HL-60 (cell line): Measurements from ENCODE around the gene AKAP12.

Source experiments
- DNase-seq, 2 experiments: peaks; one replicate each; pipeline ENCODE4 v3.0.0-alpha.2; 2010 to 2020; ENCODE audit warnings: low read depth in 1 of 2, low spot score in 1 of 2
- H3K27ac ChIP-seq: fragments of 250-450 bp; sonication (Bioruptor Pico); replicated peaks from 2 replicates; pipeline ENCODE4 v1.5.1; 2020; ENCODE audit warnings: mild to moderate bottlenecking, moderate library complexity
- H3K27me3 ChIP-seq: fragments of 250-450 bp; sonication (Bioruptor Pico); 2 replicates; pipeline ENCODE4 v1.5.1; 2021; ENCODE audit warnings: mild to moderate bottlenecking, moderate library complexity; ENCODE audit not compliant: insufficient read depth, poor library complexity, severe bottlenecking
- H3K4me3 ChIP-seq: replicated peaks from 2 replicates; pipeline ENCODE4 v1.5.1; 2011; ENCODE audit warnings: mild to moderate bottlenecking, control low read depth, low read length; ENCODE audit not compliant: insufficient read depth
- GABPA ChIP-seq: IDR thresholded peaks from 2 replicates; pipeline ENCODE4 v1.6.1; 2012; ENCODE audit warnings: low read depth
- POLR2AphosphoS5 ChIP-seq: IDR thresholded peaks from 2 replicates; pipeline ENCODE4 v1.6.1; 2012; ENCODE audit warnings: low read depth
- SPI1 ChIP-seq: IDR thresholded peaks from 2 replicates; pipeline ENCODE4 v1.6.1; 2012; ENCODE audit warnings: low read depth, mild to moderate bottlenecking, borderline replicate concordance
- TF ChIP-seq, protein P1 (sequence below): IDR thresholded peaks from 2 replicates; pipeline ENCODE4 v1.6.1; 2012; ENCODE audit warnings: low read depth; ENCODE audit not compliant: insufficient replicate concordance
- TF ChIP-seq, protein P2 (sequence below): IDR thresholded peaks from one replicate; pipeline ENCODE4 v1.5.1; 2011; ENCODE audit warnings: low read length, control low read depth, inconsistent platforms; ENCODE audit not compliant: insufficient read depth

The AKAP12 gene

DNA sequence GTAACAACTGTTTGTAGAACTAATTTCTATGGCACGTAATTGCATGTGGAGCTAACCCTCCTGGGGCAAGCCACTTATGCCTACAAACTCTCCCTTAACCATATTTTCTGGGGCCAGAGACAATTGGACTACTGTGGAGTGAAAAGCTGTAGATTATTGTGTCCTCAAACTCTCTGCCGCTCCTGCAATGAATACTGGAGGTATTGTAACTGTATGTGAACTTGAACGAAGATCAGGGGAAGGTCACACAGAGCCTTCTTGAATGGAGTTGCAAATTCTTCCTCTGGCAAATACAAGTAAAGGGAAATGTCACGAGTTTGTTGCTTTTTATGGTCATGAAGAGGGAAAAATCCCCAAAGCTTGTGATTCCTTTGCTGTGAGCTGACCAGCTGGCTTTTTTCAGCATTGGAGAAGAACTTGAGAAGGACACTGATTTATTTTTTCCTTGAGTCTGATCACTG lies 18.2 kb downstream of the AKAP12 start:
- no peak for DNase-seq
- TF ChIP-seq GABPA (no peak), POLR2AphosphoS5 (no peak), SPI1 (no peak)
- TF ChIP-seq, protein P1, sequence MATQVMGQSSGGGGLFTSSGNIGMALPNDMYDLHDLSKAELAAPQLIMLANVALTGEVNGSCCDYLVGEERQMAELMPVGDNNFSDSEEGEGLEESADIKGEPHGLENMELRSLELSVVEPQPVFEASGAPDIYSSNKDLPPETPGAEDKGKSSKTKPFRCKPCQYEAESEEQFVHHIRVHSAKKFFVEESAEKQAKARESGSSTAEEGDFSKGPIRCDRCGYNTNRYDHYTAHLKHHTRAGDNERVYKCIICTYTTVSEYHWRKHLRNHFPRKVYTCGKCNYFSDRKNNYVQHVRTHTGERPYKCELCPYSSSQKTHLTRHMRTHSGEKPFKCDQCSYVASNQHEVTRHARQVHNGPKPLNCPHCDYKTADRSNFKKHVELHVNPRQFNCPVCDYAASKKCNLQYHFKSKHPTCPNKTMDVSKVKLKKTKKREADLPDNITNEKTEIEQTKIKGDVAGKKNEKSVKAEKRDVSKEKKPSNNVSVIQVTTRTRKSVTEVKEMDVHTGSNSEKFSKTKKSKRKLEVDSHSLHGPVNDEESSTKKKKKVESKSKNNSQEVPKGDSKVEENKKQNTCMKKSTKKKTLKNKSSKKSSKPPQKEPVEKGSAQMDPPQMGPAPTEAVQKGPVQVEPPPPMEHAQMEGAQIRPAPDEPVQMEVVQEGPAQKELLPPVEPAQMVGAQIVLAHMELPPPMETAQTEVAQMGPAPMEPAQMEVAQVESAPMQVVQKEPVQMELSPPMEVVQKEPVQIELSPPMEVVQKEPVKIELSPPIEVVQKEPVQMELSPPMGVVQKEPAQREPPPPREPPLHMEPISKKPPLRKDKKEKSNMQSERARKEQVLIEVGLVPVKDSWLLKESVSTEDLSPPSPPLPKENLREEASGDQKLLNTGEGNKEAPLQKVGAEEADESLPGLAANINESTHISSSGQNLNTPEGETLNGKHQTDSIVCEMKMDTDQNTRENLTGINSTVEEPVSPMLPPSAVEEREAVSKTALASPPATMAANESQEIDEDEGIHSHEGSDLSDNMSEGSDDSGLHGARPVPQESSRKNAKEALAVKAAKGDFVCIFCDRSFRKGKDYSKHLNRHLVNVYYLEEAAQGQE: no peak
- TF ChIP-seq, protein P2, sequence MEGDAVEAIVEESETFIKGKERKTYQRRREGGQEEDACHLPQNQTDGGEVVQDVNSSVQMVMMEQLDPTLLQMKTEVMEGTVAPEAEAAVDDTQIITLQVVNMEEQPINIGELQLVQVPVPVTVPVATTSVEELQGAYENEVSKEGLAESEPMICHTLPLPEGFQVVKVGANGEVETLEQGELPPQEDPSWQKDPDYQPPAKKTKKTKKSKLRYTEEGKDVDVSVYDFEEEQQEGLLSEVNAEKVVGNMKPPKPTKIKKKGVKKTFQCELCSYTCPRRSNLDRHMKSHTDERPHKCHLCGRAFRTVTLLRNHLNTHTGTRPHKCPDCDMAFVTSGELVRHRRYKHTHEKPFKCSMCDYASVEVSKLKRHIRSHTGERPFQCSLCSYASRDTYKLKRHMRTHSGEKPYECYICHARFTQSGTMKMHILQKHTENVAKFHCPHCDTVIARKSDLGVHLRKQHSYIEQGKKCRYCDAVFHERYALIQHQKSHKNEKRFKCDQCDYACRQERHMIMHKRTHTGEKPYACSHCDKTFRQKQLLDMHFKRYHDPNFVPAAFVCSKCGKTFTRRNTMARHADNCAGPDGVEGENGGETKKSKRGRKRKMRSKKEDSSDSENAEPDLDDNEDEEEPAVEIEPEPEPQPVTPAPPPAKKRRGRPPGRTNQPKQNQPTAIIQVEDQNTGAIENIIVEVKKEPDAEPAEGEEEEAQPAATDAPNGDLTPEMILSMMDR: no peak
- Histone ChIP-seq H3K27ac (no peak overlapping the region), H3K27me3 (peaks cover 3% of the 10 kb centered on the region), H3K4me3 (no peak overlapping the region)

DNA sequence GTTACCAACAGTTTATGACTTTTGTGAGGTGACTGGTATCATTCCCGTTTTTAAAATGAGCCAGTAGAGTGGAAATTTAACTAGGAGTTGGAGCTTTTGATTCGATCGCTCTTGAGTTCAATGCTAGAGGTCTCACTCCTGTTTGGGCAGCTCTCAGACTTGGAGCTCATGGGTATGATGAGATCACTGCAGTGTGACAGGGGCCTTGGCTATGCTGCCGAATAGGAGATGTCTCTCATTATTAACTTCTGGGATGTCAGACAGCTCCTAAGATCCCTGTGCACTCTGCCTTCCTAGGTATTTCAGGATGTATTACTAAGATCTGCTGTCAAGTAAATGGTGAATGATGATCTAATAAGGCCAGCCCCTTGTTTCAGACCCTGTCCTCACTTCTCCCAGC lies 20.4 kb downstream of the AKAP12 start:
- TF ChIP-seq, protein P2: no peak
- no peak for TF ChIP-seq GABPA
- no peak for TF ChIP-seq POLR2AphosphoS5
- TF ChIP-seq, protein P1: no peak
- no peak for TF ChIP-seq SPI1
- H3K4me3 ChIP-seq: no peak overlapping the region
- no peak overlapping the region for H3K27ac ChIP-seq
- H3K27me3 ChIP-seq: no peaks in the 10 kb centered on the region
- no peak for DNase-seq

DNA sequence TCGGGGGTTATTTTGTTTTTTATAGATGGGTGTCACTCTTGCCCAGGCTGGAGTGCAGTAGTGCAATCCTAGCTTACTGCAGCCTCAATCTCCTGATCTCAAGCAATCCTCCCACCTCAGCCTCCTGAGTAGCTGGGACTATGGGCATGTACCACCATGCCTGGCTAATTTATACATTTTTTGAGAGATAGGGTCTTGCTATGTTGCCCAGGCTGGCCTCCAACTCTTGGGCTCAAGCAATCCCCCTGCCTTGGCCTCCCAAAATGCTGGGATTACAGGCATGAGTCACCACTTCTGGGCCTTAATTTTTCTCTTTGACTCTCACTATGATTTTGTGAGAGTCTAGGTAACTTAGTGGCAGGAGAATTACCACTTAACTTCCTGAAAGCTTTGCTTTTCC lies 23.3 kb downstream of the AKAP12 start:
- DNase-seq: no peak
- TF ChIP-seq GABPA (no peak), SPI1 (no peak)
- TF ChIP-seq, protein P1: no peak
- no peak overlapping the region for H3K4me3 ChIP-seq
- H3K27ac ChIP-seq: no peak overlapping the region
- H3K27me3 ChIP-seq: no peaks in the 10 kb centered on the region

DNA sequence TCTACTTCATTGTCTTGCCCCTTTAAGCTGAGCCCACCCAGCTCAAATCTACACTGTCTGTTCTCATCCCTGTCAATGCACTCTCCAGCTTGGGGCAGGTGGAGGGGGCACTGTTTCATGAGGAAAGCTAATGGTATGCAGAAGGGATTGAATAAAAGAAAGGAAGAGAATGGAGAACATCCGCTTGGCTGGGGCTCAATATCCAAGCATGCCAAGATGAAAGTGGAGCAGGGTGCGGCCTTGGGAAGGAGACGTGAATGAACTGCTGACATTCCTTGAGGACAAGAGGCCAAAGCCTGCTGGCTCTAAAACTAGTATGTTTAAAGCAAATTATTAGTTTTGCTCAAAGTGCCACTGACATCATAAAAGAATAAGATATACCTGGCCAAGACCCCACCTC lies 24.2 kb downstream of the AKAP12 start:
- no peak overlapping the region for H3K27ac ChIP-seq
- TF ChIP-seq, protein P2: no peak
- TF ChIP-seq SPI1: no peak
- TF ChIP-seq GABPA: no peak
- TF ChIP-seq POLR2AphosphoS5: no peak
- TF ChIP-seq, protein P1: no peak
- no peak overlapping the region for H3K4me3 ChIP-seq
- DNase-seq: no peak
- H3K27me3 ChIP-seq: no peaks in the 10 kb centered on the region
